GM12878 (cell line): ENCODE data around the gene NPDC1. TPM values are rescaled to one million over a fixed set of nuclear protein-coding genes. Genes with fewer than 3 reads are reported as not detected.

Experiments used
- ASH2L ChIP-seq: fragments of 300-600, 200-600 bp; sonication (generic); IDR thresholded peaks from 2 replicates; pipeline ENCODE4 v1.6.1; 2017; ENCODE audit warnings: low read depth, mild to moderate bottlenecking, borderline replicate concordance
- BHLHE40 ChIP-seq, 2 experiments: fragments of 450-650 bp in 1 of 2; IDR thresholded peaks; 2 replicates each; pipeline ENCODE4 v1.6.1; 2011 to 2017; ENCODE audit warnings: low read depth in 2 of 2, borderline replicate concordance in 1 of 2, improper control_type of control experiment in 1 of 2, low read length in 1 of 2, mild to moderate bottlenecking in 1 of 2
- CEBPB ChIP-seq, 2 experiments: fragments of 150-350 bp in 1 of 2; IDR thresholded peaks; 2 replicates each; pipeline ENCODE4 v1.6.1; 2012 to 2014; ENCODE audit warnings: low read depth in 2 of 2, low read length in 2 of 2, borderline replicate concordance in 1 of 2, inconsistent platforms in 1 of 2
- CTCF ChIP-seq, 3 experiments: IDR thresholded peaks in 2 of 3; conservative IDR thresholded peaks in 1 of 3; 2 replicates each; pipeline ENCODE4 v1.5.1; 2011; ENCODE audit warnings: low read depth in 3 of 3, low read length in 3 of 3, mild to moderate bottlenecking in 3 of 3, control low read depth in 2 of 3, moderate library complexity in 2 of 3, inconsistent platforms in 1 of 3, mixed read lengths in 1 of 3; ENCODE audit not compliant: control insufficient read depth in 2 of 3, insufficient read depth in 1 of 3; ENCODE audit errors: extremely low read depth in 1 of 3
- CUX1 ChIP-seq: IDR thresholded peaks from 2 replicates; pipeline ENCODE4 v1.6.1; 2012; ENCODE audit warnings: improper control_type of control experiment, low read depth, low read length; ENCODE audit not compliant: insufficient replicate concordance
- ETV6 ChIP-seq, 2 experiments: fragments of 450-650 bp in 1 of 2; IDR thresholded peaks in 1 of 2; conservative IDR thresholded peaks in 1 of 2; 2 replicates each; pipeline ENCODE4 v1.6.1; 2014; ENCODE audit warnings: antibody characterized with exemption in 1 of 2, borderline replicate concordance in 1 of 2, low read depth in 1 of 2, mild to moderate bottlenecking in 1 of 2, moderate library complexity in 1 of 2
- KLF5 ChIP-seq: fragments of 450-650 bp; IDR thresholded peaks from 2 replicates; pipeline ENCODE4 v1.6.1; 2014; ENCODE audit warnings: mild to moderate bottlenecking; ENCODE audit not compliant: partially characterized antibody
- LARP7 ChIP-seq: fragments of 450-650 bp; IDR thresholded peaks from 2 replicates; pipeline ENCODE4 v1.6.1; 2017; ENCODE audit warnings: mild to moderate bottlenecking
- MLLT1 ChIP-seq: fragments of 450-650 bp; IDR thresholded peaks from 2 replicates; pipeline ENCODE4 v1.6.1; 2016; ENCODE audit warnings: mild to moderate bottlenecking
- POLR2AphosphoS2 ChIP-seq: IDR thresholded peaks from 2 replicates; pipeline ENCODE4 v1.6.1; 2011; ENCODE audit warnings: low read depth, mild to moderate bottlenecking, low read length, improper control_type of control experiment, moderate library complexity
- RFX5 ChIP-seq: IDR thresholded peaks from 2 replicates; pipeline ENCODE4 v1.6.1; 2011; ENCODE audit warnings: low read depth, low read length, improper control_type of control experiment
- SREBF2 ChIP-seq: IDR thresholded peaks from 2 replicates; pipeline ENCODE4 v1.6.1; 2012; ENCODE audit warnings: mild to moderate bottlenecking, low read length
- SRF ChIP-seq, 2 experiments: IDR thresholded peaks; 2 replicates each; pipeline ENCODE4 v1.6.1; 2011; ENCODE audit warnings: low read depth in 2 of 2, low read length in 2 of 2, mild to moderate bottlenecking in 1 of 2, moderate library complexity in 1 of 2
- TARDBP ChIP-seq: IDR thresholded peaks from 2 replicates; pipeline ENCODE4 v1.6.1; 2016; ENCODE audit warnings: borderline replicate concordance
- ZBTB4 ChIP-seq: fragments of 450-650 bp; formaldehyde crosslinking; IDR thresholded peaks from 2 replicates; pipeline ENCODE4 v1.4.0; 2022; ENCODE audit warnings: mild to moderate bottlenecking, moderate library complexity
- ZNF207 ChIP-seq: fragments of 450-650 bp; IDR thresholded peaks from 2 replicates; pipeline ENCODE4 v1.6.1; 2014; ENCODE audit warnings: antibody characterized with exemption, mild to moderate bottlenecking, borderline replicate concordance
- polyA plus RNA-seq, 11 experiments: library from polyadenylated mRNA; depleted of rRNA in 4 of 11; unstranded in 6 of 11; stranded (reverse) in 5 of 11; fragments of >200 nt; fragmentation: Nextera tagmentation in 4 of 11; fragmentation: Illumina TruSeq in 1 of 11; extraction: Ambion mirVana in 4 of 11; extraction: Trizol in 1 of 11; gene quantifications; 1 replicate in 1 of 11; 2 replicates in 10 of 11; pipeline versions ENCODE4 v1.2.1 to v1.2.3, GENCODE V29; 2011 to 2016; ENCODE audit warnings: inconsistent platforms in 2 of 11, missing spikeins in 2 of 11, low read depth in 1 of 11
- total RNA-seq, 4 experiments: library from RNA; depleted of rRNA in 3 of 4; stranded (reverse); fragments of >200 nt in 3 of 4; fragmentation: Illumina TruSeq in 1 of 4; extraction: Trizol in 1 of 4; gene quantifications; 2 replicates each; pipeline versions ENCODE4 v1.2.1 to v1.2.3, GENCODE V29; 2013 to 2021

The NPDC1 gene
- total and polyA plus RNA-seq, 10 of the 15 experiments (the other 5 are each of a cell fraction or from before 2014, with no cell fraction given): 0.04 to 1.7 (median 0.77) TPM; not detected in 2

GRCh38 chr9:137070201-137070905 lies 24.4 kb upstream of the NPDC1 start, which contains the start of gene SAPCD2 (continued):
- peak; percentile 43; the same call in 1 of the 2 replicates for TF ChIP-seq MLLT1
- TF ChIP-seq BHLHE40 (IDR thresholded peaks at IDR 0.05; ENCODE audit: borderline replicate concordance in 1 of 2, low read depth in 2 of 2, low read length in 1 of 2): peak; percentile 2 to 60; a peak in 2 of 4 replicates
- no peak for TF ChIP-seq ETV6 (conservative IDR thresholded peaks at IDR 0.05 in 1 of 2, IDR thresholded peaks at IDR 0.05 in 1 of 2; ENCODE audit: borderline replicate concordance in 1 of 2, low read depth in 1 of 2)
- TF ChIP-seq ZBTB4 (CRISPR knock-in tag): no peak
- TF ChIP-seq CTCF (IDR thresholded peaks at IDR 0.05 in 2 of 3, conservative IDR thresholded peaks at IDR 0.05 in 1 of 3; ENCODE audit: control insufficient read depth in 2 of 3, extremely low read depth in 1 of 3, insufficient read depth in 1 of 3, low read depth in 3 of 3, low read length in 3 of 3): no peak
- peak; percentile 64; the same call in 1 of the 2 replicates for TF ChIP-seq RFX5
- TF ChIP-seq SREBF2: no peak
- TF ChIP-seq CUX1: no peak
- TF ChIP-seq ZNF207: no peak
- TF ChIP-seq KLF5: peak; percentile 31
- TF ChIP-seq LARP7: peak; percentile 84
- TF ChIP-seq ASH2L: no peak
- no peak for TF ChIP-seq POLR2AphosphoS2
- no peak for TF ChIP-seq TARDBP
- no peak for TF ChIP-seq CEBPB (IDR thresholded peaks at IDR 0.05; ENCODE audit: borderline replicate concordance in 1 of 2, low read depth in 2 of 2, low read length in 2 of 2)
- TF ChIP-seq SRF (IDR thresholded peaks at IDR 0.05; ENCODE audit: low read depth in 2 of 2, low read length in 2 of 2): no peak
